ENCODE data around the gene KDM4F. TPM values are rescaled to one million over a fixed set of nuclear protein-coding genes. Genes with fewer than 3 reads are reported as not detected.

The KDM4F gene
- polyA plus RNA-seq, 6 donors from 2014 or later: not detected

GRCh38 chr11:95042906-95043305, 6.3 kb upstream of the KDM4F start:
- Mint-ChIP-seq H3K9me3 (peaks cover 0 to 4% (median 0%) of the 10 kb centered on the region in 7 donors), H3K27me3 (peaks cover 31 to 53% (median 52%) of the 10 kb centered on the region in 3 donors)
- DNase-seq: no peak

DNA sequence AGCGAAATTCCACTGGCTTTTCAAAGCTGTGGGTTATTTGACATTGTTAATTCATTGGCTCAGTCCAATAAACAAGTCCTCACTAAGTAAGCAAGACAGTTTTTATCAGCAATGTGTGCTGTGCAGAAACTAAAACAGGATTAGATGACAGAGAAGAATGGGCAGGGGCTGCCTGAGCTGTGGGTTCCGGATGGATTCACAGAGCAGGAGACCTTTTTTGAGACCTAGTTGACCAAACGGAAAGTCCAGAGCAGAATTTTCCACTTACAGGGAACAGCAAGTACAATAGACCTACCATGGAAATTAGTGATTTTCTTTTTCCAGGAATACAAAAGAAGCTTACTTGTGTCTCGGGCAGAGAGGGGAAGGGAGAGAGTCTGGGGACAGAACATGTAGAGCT, 5.2 kb upstream of the KDM4F start:
- no peak overlapping the region for H3K4me3 Mint-ChIP-seq
- H3K27me3 Mint-ChIP-seq: peaks cover 31 to 52% (median 48%) of the 10 kb centered on the region in 3 donors
- no peak for ATAC-seq (ENCODE audit: low read depth in 2 of 2)
- no peaks in the 10 kb centered on the region for H3K36me3 Mint-ChIP-seq
- H3K4me1 Mint-ChIP-seq: no peaks in the 10 kb centered on the region
- DNase-seq: no peak
- H3K9me3 Mint-ChIP-seq: no peaks in the 10 kb centered on the region
- no peak overlapping the region for H3K27ac Mint-ChIP-seq

More at GRCh38 chr11:95042906-95043305, 6.3 kb upstream of the KDM4F start:
- no peak for ATAC-seq (ENCODE audit: low read depth in 2 of 2)
- Mint-ChIP-seq H3K27ac (no peak overlapping the region), H3K4me1 (peaks cover 0 to 5% (median 4%) of the 10 kb centered on the region in 3 donors), H3K36me3 (peaks cover 0 to 6% of the 10 kb centered on the region in 2 donors), H3K4me3 (no peak overlapping the region)

- no peaks in the 10 kb centered on the region for H3K4me1 Mint-ChIP-seq
- ATAC-seq (ENCODE audit: low read depth in 2 of 2) (no peak), DNase-seq (no peak)
- no peak overlapping the region for H3K27ac Mint-ChIP-seq
- H3K4me3 Mint-ChIP-seq: no peak overlapping the region
- no peaks in the 10 kb centered on the region for H3K36me3 Mint-ChIP-seq
- H3K9me3 Mint-ChIP-seq: no peaks in the 10 kb centered on the region
- H3K27me3 Mint-ChIP-seq: peaks cover 26 to 49% (median 44%) of the 10 kb centered on the region in 3 donors
Observed at GRCh38 chr11:95045812-95046211, 3.4 kb upstream of the KDM4F start.

DNA sequence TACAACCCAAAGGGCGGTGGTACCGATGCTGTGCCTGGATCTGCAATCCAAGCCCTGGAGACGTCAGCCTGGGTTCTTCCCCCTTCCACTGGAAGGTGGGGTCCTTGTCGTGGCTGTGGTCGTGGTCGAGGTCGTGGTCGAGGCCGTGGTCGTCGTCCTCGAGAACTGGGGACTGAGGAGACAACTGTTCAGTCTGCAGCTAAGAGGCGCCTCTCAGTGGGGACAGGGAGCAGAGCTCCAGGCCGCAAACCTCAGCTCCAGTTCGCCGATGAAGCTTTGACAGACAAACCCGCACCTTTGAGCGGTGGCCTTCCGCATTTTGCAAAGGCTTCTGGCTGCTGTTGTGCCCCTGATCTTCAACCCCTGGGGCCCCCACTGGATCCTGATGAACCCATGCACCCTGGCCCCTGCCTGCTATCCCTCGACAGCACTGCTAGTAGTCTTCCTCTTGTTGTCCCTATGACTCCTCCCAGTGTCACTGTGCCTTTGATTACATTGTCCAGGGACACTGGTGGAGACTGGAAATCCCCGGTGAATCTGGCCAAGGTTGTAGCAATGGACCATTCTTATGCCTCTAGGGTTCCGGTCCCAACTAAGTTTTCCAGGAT, 1.5 kb downstream of the KDM4F start:
- ATAC-seq (ENCODE audit: low read depth in 2 of 2): no peak
- H3K27me3 Mint-ChIP-seq: peaks cover 0 to 27% (median 26%) of the 10 kb centered on the region in 3 donors
- no peaks in the 10 kb centered on the region for H3K36me3 Mint-ChIP-seq
- no peak overlapping the region for H3K4me3 Mint-ChIP-seq
- H3K9me3 Mint-ChIP-seq: no peaks in the 10 kb centered on the region
- DNase-seq: no peak
- no peak overlapping the region for H3K27ac Mint-ChIP-seq
- H3K4me1 Mint-ChIP-seq: peaks cover 7 to 13% (median 9%) of the 10 kb centered on the region in 3 donors

GRCh38 chr11:95054356-95054755, 5.1 kb downstream of the KDM4F start:
- Mint-ChIP-seq H3K27ac (no peak overlapping the region), H3K27me3 (peaks cover 7 to 23% (median 20%) of the 10 kb centered on the region in 3 donors)
- ATAC-seq (ENCODE audit: low read depth in 2 of 2): no peak

DNA sequence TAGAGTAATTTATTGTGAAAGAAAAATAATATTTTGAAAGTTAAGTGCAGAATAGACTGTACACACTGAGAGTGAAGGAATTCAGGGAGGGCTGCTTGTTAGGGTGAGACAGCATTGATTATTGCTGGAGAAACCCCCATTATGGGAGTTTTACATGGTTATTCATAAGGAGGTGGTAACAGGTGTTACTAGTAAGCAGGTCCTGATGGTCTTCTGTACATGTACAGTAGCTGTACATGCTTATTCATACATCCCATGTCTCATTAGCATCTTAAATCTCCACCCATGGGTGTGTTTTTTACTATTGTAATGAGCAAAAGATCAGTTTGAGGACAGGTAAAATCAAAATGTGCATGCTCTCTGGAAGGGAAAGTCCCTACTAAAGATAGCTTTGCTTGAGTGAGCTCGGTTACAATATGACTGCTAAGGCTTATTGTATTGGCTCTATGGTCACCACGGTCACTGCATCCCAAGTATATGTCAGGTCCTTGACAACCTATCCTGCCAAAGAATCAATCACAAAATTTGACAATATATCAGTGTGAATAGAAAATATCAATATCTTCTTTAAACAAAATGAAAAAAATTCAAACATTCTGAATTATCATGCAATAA, 6.2 kb downstream of the KDM4F start:
- no peak overlapping the region for H3K4me3 Mint-ChIP-seq
- ATAC-seq (ENCODE audit: low read depth in 2 of 2) (peak; percentile 70 to 71), DNase-seq (no peak)
- no peaks in the 10 kb centered on the region for H3K9me3 Mint-ChIP-seq
- H3K4me1 Mint-ChIP-seq: peaks cover 7 to 13% (median 9%) of the 10 kb centered on the region in 3 donors
- H3K27me3 Mint-ChIP-seq: peaks cover 11 to 27% (median 23%) of the 10 kb centered on the region in 3 donors
- H3K36me3 Mint-ChIP-seq: no peaks in the 10 kb centered on the region
- H3K27ac Mint-ChIP-seq: no peak overlapping the region

More at GRCh38 chr11:95054356-95054755, 5.1 kb downstream of the KDM4F start:
- Mint-ChIP-seq H3K36me3 (no peaks in the 10 kb centered on the region), H3K4me3 (no peak overlapping the region), H3K4me1 (peaks cover 7 to 13% (median 9%) of the 10 kb centered on the region in 3 donors), H3K9me3 (no peaks in the 10 kb centered on the region)
- DNase-seq: no peak

GRCh38 chr11:95057959-95058358, 8.7 kb downstream of the KDM4F start:
- no peak for DNase-seq
- H3K4me3 Mint-ChIP-seq: no peak overlapping the region
- H3K27me3 Mint-ChIP-seq: peaks cover 13 to 28% (median 15%) of the 10 kb centered on the region in 3 donors
- H3K4me1 Mint-ChIP-seq: peaks cover 7 to 13% (median 9%) of the 10 kb centered on the region in 3 donors
- H3K27ac Mint-ChIP-seq: no peak overlapping the region
- H3K9me3 Mint-ChIP-seq: no peaks in the 10 kb centered on the region
- H3K36me3 Mint-ChIP-seq: no peaks in the 10 kb centered on the region
- ATAC-seq (ENCODE audit: low read depth in 2 of 2): no peak

- H3K36me3 Mint-ChIP-seq: no peaks in the 10 kb centered on the region
- peaks cover 7 to 13% (median 9%) of the 10 kb centered on the region in 3 donors for H3K4me1 Mint-ChIP-seq
- H3K27ac Mint-ChIP-seq: peak overlapping the region in 1 of 6 donors; percentile 21
- no peak for ATAC-seq (ENCODE audit: low read depth in 2 of 2)
- no peaks in the 10 kb centered on the region for H3K9me3 Mint-ChIP-seq
- DNase-seq: no peak
- H3K4me3 Mint-ChIP-seq: no peak overlapping the region
- H3K27me3 Mint-ChIP-seq: peaks cover 13 to 21% (median 15%) of the 10 kb centered on the region in 3 donors
Observed at GRCh38 chr11:95058621-95059020, 9.4 kb downstream of the KDM4F start.

- ATAC-seq (ENCODE audit: low read depth in 2 of 2): no peak
- Mint-ChIP-seq H3K36me3 (no peaks in the 10 kb centered on the region), H3K4me3 (no peak overlapping the region), H3K9me3 (no peaks in the 10 kb centered on the region), H3K4me1 (peaks cover 7 to 13% (median 9%) of the 10 kb centered on the region in 3 donors), H3K27ac (no peak overlapping the region), H3K27me3 (peaks cover 13 to 20% (median 15%) of the 10 kb centered on the region in 3 donors)
- no peak for DNase-seq
Observed at GRCh38 chr11:95059046-95059445, 9.8 kb downstream of the KDM4F start.

DNA sequence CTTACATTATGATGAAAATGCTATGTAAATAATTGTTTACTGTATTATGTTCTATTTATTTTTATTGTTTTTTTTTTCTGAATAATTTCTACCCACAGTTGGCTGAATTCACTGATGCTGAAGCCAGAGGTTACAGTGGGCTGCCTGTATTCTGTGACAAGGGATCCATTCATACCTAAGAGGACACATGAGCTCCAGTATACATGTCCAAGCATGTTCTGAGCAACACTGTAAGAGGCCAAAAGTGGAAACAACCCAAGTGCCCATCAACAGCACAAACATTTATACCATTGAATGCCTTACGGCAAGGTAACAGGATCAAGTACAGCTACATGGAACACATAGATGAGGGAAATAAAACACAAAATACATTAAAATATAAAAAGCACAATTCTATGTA, 16.1 kb downstream of the KDM4F start:
- DNase-seq: no peak
- Mint-ChIP-seq H3K4me1 (peaks cover 14 to 18% (median 17%) of the 10 kb centered on the region in 3 donors), H3K4me3 (peak overlapping the region in 1 of 8 donors; percentile 100), H3K9me3 (no peaks in the 10 kb centered on the region), H3K36me3 (no peaks in the 10 kb centered on the region), H3K27me3 (peaks cover 1 to 10% (median 5%) of the 10 kb centered on the region in 3 donors), H3K27ac (no peak overlapping the region)
- ATAC-seq (ENCODE audit: low read depth in 2 of 2): no peak

- Mint-ChIP-seq H3K36me3 (no peaks in the 10 kb centered on the region), H3K27ac (peak within 1 kb of the TSS; percentile 95 to 98 (median 96)), H3K27me3 (no peaks in the 10 kb centered on the region), H3K9me3 (no peaks in the 10 kb centered on the region), H3K4me1 (peaks cover 20 to 24% (median 22%) of the 10 kb centered on the region in 3 donors), H3K4me3 (peak within 1 kb of the TSS; percentile 97 to 100 (median 98))
- ATAC-seq (ENCODE audit: low read depth in 2 of 2) (peak; percentile 13 to 25), DNase-seq (no peak)
Observed at GRCh38 chr11:95066716-95067038, 17.5 kb downstream of the KDM4F start, which contains the start of gene SRSF8. TSS of gene SRSF8 (plus strand) at chr11:95066919. CDS start at chr11:95067227, 308 bp downstream.

DNA sequence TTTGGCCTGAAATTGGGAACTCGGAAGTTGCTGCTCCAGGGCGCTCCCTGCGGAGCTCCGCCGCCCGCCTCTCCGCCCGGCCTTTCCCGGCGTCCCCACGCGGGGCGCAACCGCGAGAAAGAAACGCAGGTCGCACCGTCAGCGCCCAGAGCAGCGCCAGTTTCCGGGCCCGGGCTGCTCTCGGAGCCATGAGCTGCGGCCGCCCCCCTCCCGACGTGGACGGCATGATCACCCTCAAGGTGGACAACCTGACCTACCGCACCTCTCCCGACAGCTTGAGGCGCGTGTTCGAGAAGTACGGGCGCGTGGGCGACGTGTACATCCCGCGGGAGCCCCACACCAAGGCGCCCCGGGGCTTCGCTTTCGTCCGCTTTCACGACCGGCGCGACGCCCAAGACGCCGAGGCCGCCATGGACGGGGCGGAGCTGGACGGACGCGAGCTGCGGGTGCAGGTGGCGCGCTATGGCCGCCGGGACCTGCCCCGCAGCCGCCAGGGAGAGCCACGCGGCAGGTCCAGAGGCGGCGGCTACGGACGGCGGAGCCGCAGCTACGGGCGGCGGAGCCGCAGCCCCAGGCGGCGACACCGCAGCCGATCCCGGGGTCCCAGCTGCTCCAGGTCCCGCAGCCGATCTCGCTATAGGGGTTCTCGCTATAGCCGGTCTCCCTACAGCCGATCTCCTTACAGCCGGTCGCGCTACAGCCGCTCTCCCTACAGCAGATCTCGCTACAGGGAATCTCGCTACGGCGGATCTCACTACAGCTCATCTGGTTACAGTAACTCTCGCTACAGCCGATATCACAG, 18.0 kb downstream of the KDM4F start:
- Mint-ChIP-seq H3K9me3 (no peaks in the 10 kb centered on the region), H3K36me3 (no peaks in the 10 kb centered on the region), H3K27ac (peak overlapping the region; percentile 95 to 98 (median 96)), H3K4me3 (peak overlapping the region; percentile 97 to 100 (median 98)), H3K4me1 (peaks cover 20 to 24% (median 22%) of the 10 kb centered on the region in 3 donors), H3K27me3 (no peaks in the 10 kb centered on the region)
- peak; percentile 79 for DNase-seq
- peak; percentile 74 to 75 for ATAC-seq (ENCODE audit: low read depth in 2 of 2)

DNA sequence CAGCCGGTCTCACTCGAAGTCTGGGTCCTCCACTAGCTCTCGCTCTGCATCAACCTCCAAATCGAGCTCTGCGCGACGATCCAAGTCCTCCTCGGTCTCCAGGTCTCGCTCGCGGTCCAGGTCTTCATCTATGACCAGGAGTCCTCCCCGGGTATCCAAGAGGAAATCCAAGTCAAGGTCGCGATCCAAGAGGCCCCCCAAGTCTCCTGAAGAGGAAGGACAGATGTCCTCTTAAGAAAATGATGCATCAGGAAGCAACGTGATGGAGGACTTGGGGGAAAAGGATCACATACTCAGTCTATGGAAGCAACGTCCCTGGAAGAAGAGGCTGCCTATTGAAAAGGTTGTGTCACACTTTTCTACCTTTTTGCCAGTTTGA, 18.6 kb downstream of the KDM4F start:
- H3K27me3 Mint-ChIP-seq: no peaks in the 10 kb centered on the region
- no peak for ATAC-seq (ENCODE audit: low read depth in 2 of 2)
- H3K36me3 Mint-ChIP-seq: no peaks in the 10 kb centered on the region
- DNase-seq: no peak
- peaks cover 22 to 24% (median 24%) of the 10 kb centered on the region in 3 donors for H3K4me1 Mint-ChIP-seq
- no peaks in the 10 kb centered on the region for H3K9me3 Mint-ChIP-seq
- peak overlapping the region; percentile 94 to 98 (median 96) for H3K27ac Mint-ChIP-seq
- H3K4me3 Mint-ChIP-seq: peak overlapping the region; percentile 97 to 100 (median 98)
